GM18526 (cell line): ENCODE results near the gene NKG7.

ENCODE experiments used
- POLR2A ChIP-seq: IDR thresholded peaks from 3 replicates; pipeline ENCODE4 v1.6.1; 2011; ENCODE audit not compliant: insufficient read length; ENCODE audit errors: extremely low read depth

NKG7 gene

DNA sequence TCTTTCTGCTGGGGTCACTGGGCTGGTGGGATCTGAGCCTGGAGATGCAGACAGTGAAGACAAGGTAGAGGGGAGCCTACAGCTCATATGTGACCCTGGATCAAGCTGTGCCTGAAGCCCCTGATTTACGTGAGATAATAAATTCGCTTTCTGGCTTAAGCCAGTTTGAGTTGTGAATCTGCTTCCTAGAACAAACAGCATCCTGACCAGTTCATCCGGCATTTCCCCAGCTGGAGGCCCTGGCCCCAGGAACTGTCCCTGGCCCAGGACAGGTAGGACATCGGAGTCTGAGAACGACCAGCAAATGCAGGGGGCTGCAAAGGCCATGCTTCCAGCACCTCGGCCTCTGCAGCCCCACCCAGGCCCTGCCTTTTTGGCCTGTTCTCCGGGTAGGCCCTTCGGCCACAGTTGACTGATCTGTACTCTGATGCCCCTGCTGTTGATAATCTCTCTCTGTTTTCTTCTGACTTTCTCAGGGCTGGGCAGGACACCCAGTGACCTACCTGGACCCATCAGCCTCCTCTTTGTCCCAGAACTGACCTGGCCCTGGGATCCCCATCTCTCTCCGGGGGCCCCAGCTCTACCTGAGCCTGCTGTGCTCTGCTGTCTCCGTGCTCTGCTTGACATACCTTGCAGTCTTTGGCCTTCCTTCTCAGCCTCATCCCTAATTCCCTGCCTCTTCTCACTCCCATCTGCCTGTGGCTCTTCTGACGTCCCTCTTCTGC lies 21.0 kb downstream of the NKG7 start:
- no peak for TF ChIP-seq POLR2A

DNA sequence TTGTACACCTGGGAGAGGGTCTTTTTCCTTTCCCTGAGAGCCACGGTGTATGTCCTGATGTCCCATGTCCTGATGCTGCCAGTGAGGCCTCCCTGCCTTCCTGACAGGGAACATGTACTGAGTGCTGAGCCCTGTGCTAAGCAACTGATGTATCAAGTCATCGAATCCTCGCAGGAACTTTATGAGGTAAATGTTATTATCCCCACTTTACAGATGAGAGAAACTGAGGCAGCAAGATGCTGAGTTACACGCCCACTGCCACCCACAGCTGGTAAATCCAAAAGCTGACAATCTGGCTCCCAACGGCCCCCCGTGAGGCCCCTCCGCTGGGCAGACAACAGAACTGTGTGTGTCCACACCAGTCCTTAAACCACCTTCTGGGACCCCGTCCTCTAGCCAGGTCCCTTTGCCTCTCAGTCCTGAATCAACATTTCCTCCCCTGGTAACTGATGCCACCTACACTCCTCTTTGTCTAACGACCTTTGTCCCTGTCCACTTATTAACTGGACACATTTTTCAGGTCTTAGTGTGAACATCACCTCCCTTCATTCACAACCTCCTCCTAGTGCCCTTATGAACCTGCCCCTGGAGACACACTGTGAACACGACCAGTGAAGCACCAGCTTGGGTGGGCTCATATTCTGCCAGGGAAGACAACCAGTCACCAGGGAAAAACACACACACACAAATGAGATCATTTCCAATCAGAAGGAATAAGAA lies 25.1 kb downstream of the NKG7 start:
- TF ChIP-seq POLR2A: no peak

DNA sequence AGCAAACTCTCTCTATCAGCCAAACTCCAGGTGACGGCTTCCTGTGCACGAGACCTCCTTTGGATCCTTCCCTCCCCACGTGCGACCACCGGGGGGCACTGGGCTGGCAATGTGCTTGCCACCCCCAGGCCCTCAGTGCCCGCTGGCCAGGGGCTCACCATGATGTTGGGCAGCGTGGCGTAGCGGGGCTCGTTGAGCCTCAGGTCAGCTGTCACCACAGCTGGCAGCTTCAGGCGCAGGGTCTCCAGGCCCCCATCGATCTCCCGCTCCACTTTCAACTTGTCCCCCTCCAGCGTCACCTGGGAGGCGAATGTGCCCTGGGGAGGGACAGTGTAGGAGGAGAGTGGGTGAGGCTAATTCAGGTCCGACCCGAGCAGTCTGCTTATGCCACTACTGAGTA lies 25.7 kb downstream of the NKG7 start:
- no peak for TF ChIP-seq POLR2A

DNA sequence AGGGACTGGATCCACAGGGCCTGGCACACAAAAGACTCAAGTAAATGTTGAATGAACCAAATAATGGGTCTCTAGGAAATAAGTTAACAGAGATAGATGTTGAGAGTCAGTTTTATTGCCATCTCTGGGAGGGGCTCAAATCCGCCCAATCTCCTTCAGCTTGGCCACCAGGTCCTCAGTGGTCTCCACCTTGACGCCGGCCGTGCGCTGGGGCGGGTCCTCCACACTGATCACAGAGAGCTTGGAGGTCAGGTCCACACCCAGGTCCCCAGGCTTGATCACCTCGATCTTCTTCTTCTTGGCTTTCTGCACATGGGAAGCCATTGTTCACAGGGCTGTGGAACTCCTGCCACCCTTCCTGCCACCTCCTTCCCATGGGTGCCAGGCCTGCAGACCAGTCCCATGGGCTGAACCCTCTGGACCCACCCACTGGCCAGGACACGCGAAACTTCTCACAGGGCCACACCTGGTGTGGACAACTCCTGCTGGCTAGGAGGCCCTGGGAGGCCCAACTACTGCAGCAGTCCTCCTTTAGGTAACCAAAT lies 27.3 kb downstream of the NKG7 start:
- no peak for TF ChIP-seq POLR2A

DNA sequence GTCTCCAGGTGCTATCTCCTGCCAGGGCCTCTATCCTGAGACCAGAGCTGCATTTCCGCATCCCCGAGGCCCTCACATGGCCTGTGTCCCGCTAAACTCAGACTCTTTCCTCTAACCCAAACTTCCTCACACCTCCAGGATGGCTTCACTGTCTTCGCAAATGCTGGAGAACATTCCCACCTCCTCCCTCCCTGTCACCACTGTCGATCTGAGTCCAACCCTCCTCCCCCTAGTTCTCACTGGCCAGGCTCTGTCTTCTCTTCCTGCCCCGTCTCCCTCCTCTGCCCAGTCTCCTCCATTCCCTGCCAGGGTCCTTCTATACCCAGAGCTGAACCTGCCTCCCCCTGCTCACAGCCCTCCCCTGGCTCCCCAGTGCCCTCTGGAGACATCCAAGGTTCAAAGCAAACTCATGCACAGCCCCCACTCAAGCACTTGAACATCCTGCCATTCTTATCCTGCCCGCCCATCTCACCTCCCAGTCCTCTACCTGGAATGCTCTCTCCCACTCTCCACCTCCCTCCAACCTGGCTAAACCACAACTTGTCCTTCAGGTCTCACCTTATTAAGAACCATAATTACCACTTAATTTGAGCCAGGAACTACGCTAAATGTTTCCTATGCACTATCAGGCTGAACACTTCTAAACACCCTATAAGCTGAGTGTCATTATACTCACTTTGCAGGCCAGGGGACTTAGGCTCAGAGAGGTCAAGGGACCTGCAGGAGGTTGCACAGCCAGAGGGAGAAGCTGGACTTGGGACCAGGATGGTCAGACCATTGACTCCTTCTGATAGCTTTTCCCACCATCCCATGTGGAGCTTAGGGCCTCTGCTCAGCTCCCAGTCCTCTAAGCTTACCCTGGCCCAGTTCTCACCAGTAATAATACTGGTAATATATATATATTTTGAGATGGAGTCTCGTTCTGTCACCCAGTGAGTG lies 29.6 kb downstream of the NKG7 start:
- TF ChIP-seq POLR2A: no peak

DNA sequence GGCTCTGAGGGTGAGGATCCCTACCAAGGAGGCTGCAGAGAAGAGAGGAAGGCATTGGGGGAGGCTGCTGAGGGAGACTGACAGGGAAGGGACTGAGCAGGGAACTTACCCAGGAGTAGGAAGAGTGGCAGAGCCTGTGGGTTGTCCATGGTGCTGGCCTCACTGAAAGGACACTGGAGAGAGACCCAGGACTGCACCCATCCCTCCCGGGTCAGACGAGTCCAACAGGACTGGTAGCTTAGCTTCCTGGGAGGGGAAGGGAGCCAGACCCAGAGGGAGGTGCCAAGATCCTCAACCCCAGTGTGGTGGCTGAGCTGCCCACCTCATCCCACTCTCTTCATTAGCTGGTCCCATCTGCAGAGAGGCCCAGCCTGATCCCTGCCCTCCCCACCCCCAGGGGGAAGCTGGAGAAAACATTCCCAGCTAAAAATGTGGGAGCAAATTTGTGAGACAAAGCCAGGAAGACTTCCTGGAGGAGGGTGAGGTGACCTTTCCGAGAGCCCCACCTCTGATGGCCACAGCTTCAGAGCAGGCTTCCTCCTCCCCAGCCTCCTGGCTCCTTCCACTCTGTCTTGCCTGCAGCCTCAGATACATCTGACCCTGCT lies 30.4 kb downstream of the NKG7 start, which contains the start of gene VSIG10L:
Gene VSIG10L, minus strand, starts transcription at position 164 of the 605 bp plus-strand sequence. Its CDS starts 15 bp downstream, at position 149.
- TF ChIP-seq POLR2A: no peak

DNA sequence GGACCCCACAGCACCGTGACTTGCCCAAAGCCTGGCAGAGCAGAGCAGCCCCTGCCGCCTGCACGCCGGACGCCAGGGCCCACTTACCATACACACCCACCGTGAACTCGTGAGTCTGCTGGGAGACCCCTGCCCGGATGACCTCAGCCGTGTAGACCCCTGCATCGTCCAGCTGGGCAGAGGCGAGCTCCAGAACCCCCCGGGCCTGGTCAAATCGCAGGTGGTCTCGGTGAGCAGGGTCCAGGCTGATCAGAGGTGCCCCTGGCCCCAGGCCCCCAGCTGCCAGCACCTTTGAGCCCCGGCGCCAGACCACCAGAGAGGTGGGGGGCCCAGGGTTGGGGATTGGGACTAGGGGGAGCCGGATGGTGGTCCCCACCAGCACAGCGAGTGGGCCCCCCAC lies 31.4 kb downstream of the NKG7 start:
- no peak for TF ChIP-seq POLR2A

DNA sequence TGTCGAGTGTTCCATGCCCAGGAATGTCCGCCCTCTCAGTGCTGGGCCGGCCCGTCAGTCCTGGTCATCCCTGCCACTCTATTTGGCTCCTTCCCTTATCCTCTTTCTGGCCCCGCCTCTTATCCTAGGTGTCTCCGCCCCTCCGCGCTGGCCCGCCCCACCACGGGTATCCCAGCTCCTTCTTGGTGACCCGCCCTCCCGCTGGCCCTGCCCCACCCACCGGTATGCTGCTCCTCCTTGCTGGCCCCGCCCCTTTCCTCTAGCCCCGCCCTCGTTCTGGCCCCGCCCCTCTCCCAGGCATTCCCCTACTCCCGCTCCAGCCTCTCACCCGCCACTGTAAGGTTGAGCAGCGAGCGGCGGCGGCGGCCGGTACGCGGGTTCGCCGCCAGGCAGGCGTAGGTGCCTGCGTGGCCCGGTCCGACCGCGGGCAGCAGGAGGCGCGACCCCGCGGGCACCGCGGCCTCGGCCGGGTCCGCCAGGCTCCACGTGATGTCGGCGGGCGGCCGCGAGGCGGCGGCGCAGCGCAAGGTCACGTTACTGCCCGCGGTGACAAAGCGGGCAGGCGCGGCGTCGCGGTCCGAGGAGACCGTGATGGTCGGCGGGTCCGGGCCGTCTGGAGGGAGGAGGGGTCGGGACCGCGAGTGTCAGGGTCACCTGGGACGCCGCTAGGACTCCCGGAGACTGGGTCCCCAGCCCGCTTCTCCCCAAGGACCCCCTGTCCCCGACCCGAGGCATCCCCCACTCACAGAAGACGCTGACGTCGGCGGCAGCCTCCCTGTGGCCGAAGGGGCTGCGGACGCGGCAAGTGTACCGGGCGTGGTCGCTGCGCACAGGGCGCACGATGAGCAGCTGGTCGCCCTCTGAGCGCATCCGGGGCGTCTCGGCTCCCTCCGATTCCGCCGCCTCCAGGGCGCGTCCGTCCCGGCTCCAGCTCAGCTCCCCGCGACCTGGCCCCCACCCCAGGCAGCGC lies 32.5 kb downstream of the NKG7 start:
- peak; percentile 54 for TF ChIP-seq POLR2A

DNA sequence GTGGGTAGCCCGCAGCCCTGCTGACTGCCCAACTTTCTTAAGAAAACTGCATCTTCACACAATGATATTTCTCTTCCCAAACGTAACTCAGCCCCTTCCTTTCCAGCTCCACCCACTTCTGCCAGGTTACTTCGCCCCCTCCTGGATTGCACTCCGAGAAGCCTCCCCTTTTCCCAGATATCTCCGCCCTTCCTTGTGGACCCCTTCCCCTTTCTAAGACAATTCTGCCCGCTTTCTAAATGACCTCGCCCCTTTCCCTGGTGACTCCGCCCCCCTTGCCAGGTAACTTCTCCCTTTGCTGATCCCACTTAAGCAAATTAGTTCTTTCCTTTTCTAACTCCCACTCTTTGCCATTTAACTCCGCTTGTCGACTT lies 33.2 kb downstream of the NKG7 start:
- TF ChIP-seq POLR2A: no peak

DNA sequence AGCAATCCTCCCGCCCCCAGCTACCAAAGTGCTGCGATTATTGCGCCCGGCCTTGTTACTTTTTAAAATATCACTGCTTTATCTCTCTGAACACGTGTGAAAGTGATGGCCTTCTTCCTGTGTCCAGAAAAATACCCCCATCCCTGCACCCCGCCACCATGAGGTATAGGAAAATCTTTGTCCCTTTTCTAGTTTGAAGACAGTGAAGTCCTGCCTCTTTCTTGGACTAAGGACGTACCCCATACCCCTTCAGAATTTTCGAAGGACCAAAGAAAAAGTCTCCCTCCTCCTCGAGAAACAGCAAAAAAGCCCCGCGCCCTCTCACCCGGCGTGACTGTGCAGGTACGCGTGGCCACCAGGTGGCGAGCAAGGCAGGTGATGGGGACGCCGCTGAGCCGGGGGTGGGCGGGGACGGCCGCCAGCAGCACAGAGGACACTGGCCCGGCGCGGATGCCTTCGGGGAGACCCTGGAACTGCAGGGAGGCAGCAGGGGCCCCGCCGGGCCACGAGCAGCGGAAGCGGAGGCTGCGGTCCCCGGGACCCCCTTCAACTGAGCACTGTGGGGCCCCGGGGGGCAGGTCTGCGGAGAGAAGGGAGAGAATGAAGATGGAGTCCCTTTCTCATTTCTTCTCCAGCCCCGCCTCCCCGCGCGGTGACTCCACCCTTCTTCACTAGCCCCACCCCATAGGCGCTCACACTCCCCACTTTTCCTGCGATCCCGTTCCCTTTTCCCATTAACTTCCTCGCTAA lies 33.7 kb downstream of the NKG7 start:
- TF ChIP-seq POLR2A: no peak

DNA sequence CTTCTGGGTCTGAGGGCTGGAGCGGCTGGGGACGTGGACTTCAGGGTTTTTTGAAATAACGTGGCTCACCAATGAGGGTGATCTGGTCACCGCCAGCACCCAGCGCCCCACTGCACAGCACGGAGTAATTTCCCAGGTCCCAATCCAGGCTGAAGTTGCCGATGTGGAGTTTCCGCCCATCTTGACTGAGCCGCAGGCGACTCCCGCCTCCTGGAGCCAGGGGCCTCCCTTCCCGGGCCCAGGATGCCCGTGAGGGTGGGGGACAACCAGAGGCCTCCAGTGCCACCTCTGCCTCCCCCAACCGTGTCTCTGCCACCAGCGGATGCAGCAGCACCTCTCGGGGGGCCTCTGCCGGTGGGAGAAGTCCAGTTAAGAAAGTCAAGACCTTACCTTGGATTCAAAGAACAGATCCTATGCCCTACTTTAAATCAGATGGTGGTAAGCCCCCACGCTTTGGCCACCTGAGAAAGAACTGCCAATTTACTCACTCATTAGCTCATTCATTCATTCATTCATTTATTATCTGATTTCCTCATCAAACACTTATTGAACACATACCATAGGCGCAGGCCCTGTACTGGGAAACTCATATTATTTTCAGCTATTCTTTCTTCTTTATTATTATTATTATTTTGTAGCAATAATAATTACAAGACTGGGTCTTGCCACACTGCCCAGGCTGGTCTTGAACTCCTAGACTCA lies 34.4 kb downstream of the NKG7 start:
- TF ChIP-seq POLR2A: no peak

DNA sequence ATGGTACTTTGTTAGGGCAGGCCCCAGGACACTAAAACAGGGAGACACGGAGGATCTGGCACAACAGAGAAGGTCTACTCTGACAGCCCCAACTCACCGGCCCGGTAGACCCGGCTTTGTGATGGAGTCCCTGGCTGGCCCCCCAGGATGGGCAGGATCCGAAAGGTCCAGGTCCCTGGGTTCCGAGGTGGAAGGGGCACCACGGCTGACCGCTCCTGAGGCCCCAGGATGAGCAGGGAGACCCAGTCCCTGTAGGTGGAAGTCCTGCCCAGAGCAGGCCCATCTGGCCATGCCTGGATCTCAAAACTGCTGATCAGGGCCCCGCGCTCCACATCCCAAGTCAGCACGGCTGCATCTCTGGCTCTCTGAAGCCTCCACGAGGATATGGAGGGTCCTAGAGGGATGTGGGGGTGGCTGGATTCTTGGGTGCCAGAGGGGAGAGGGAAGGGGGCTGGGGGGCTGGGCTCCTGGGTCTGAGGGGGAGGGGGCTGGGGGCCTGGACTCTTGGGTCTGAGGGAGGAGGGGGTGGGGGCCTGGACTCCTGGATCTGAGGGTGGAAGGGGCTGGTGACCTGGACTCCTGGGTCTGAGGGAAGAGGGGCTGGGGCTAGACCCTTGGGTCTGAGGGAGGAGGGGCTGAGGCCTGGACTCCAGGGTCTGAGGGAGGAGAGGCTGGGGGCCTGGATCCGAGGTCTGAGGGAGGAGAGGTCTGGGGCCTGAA lies 35.2 kb downstream of the NKG7 start:
- TF ChIP-seq POLR2A: no peak
